Measurements from ENCODE around the gene UST. TPM values are rescaled to one million over a fixed set of nuclear protein-coding genes. Genes with fewer than 3 reads are reported as not detected.

Gene UST
- total and polyA plus RNA-seq, 9 of the 15 experiments (the other 6 are each of a cell fraction or from before 2014, with no cell fraction given), result 0.04 to 0.10 TPM; not detected in 7

DNA sequence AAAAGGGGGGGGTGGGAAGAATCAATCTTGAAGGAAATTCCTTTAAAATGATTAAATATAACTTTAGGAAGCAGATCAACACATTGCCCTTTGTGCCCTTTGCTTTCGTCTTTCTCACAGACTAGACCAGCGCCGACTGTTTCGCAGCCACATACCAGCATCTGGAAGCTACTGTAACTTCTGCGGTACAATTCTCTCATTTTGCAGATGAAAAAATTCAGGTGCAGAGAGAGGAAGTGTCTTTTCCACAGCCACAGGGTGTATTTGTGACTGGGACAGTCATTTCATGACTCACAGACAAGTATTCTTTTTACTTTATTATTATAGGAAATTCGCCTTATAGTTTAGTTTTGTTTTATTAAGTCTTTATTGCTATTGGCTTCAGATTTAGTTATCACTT is 84.2 kb downstream of the UST start (continued):
- TF ChIP-seq, protein P1, sequence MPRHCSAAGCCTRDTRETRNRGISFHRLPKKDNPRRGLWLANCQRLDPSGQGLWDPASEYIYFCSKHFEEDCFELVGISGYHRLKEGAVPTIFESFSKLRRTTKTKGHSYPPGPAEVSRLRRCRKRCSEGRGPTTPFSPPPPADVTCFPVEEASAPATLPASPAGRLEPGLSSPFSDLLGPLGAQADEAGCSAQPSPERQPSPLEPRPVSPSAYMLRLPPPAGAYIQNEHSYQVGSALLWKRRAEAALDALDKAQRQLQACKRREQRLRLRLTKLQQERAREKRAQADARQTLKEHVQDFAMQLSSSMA (CRISPR knock-in tag; IDR thresholded peaks at IDR 0.05), result no peak
- TF ChIP-seq PHTF2 (CRISPR knock-in tag; IDR thresholded peaks at IDR 0.05) (no peak), ZNF57 (CRISPR knock-in tag; IDR thresholded peaks at IDR 0.05) (no peak), SRSF7 (optimal IDR thresholded peaks at IDR 0.05; ENCODE audit: low read depth, low read length) (no peak), ETV5 (CRISPR knock-in tag; IDR thresholded peaks at IDR 0.05; ENCODE audit: low read depth) (no peak)
- TF ChIP-seq, protein P2, sequence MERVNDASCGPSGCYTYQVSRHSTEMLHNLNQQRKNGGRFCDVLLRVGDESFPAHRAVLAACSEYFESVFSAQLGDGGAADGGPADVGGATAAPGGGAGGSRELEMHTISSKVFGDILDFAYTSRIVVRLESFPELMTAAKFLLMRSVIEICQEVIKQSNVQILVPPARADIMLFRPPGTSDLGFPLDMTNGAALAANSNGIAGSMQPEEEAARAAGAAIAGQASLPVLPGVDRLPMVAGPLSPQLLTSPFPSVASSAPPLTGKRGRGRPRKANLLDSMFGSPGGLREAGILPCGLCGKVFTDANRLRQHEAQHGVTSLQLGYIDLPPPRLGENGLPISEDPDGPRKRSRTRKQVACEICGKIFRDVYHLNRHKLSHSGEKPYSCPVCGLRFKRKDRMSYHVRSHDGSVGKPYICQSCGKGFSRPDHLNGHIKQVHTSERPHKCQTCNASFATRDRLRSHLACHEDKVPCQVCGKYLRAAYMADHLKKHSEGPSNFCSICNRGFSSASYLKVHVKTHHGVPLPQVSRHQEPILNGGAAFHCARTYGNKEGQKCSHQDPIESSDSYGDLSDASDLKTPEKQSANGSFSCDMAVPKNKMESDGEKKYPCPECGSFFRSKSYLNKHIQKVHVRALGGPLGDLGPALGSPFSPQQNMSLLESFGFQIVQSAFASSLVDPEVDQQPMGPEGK (CRISPR knock-in tag; IDR thresholded peaks at IDR 0.05; ENCODE audit: borderline replicate concordance), result no peak
- TF ChIP-seq, protein P3, sequence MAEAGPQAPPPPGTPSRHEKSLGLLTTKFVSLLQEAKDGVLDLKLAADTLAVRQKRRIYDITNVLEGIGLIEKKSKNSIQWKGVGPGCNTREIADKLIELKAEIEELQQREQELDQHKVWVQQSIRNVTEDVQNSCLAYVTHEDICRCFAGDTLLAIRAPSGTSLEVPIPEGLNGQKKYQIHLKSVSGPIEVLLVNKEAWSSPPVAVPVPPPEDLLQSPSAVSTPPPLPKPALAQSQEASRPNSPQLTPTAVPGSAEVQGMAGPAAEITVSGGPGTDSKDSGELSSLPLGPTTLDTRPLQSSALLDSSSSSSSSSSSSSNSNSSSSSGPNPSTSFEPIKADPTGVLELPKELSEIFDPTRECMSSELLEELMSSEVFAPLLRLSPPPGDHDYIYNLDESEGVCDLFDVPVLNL (CRISPR knock-in tag; IDR thresholded peaks at IDR 0.05; ENCODE audit: low read depth), result no peak
- TF ChIP-seq, protein P4, sequence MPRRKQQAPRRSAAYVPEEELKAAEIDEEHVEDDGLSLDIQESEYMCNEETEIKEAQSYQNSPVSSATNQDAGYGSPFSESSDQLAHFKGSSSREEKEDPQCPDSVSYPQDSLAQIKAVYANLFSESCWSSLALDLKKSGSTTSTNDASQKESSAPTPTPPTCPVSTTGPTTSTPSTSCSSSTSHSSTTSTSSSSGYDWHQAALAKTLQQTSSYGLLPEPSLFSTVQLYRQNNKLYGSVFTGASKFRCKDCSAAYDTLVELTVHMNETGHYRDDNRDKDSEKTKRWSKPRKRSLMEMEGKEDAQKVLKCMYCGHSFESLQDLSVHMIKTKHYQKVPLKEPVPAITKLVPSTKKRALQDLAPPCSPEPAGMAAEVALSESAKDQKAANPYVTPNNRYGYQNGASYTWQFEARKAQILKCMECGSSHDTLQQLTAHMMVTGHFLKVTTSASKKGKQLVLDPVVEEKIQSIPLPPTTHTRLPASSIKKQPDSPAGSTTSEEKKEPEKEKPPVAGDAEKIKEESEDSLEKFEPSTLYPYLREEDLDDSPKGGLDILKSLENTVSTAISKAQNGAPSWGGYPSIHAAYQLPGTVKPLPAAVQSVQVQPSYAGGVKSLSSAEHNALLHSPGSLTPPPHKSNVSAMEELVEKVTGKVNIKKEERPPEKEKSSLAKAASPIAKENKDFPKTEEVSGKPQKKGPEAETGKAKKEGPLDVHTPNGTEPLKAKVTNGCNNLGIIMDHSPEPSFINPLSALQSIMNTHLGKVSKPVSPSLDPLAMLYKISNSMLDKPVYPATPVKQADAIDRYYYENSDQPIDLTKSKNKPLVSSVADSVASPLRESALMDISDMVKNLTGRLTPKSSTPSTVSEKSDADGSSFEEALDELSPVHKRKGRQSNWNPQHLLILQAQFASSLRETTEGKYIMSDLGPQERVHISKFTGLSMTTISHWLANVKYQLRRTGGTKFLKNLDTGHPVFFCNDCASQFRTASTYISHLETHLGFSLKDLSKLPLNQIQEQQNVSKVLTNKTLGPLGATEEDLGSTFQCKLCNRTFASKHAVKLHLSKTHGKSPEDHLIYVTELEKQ (CRISPR knock-in tag; IDR thresholded peaks at IDR 0.05), result no peak
